Measurements from ENCODE around the gene GCN1.

Gene GCN1

GRCh38 chr12:120228291-120229070 is 34.0 kb upstream of the GCN1 start:
- peak; percentile 79 for DNase-seq (ENCODE audit: low read depth in 2 of 2)

- DNase-seq (ENCODE audit: low read depth in 2 of 2): no peak
These were observed 33.5 kb upstream of the GCN1 start for GRCh38 chr12:120228041-120228290.

- DNase-seq (ENCODE audit: low read depth in 2 of 2): no peak
These were observed 32.9 kb upstream of the GCN1 start for GRCh38 chr12:120227233-120228040.

GRCh38 chr12:120225852-120226640 is 31.5 kb upstream of the GCN1 start:
- no peak for DNase-seq (ENCODE audit: low read depth in 2 of 2)

- no peak for DNase-seq (ENCODE audit: low read depth in 2 of 2)
These were observed 30.7 kb upstream of the GCN1 start for GRCh38 chr12:120225200-120225558.

GRCh38 chr12:120224304-120225199 is 30.0 kb upstream of the GCN1 start:
- no peak for DNase-seq (ENCODE audit: low read depth in 2 of 2)

- DNase-seq (ENCODE audit: low read depth in 2 of 2): no peak
These were observed 29.2 kb upstream of the GCN1 start for GRCh38 chr12:120223458-120224303.

GRCh38 chr12:120222288-120222832 is 27.8 kb upstream of the GCN1 start:
- DNase-seq (ENCODE audit: low read depth in 2 of 2): no peak

- no peak for DNase-seq (ENCODE audit: low read depth in 2 of 2)
These were observed 27.0 kb upstream of the GCN1 start for GRCh38 chr12:120221576-120221900.

GRCh38 chr12:120220838-120221575 is 26.5 kb upstream of the GCN1 start:
- no peak for DNase-seq (ENCODE audit: low read depth in 2 of 2)

GRCh38 chr12:120218680-120219606 is 24.4 kb upstream of the GCN1 start:
- DNase-seq (ENCODE audit: low read depth in 2 of 2): no peak

GRCh38 chr12:120216742-120217605 is 22.5 kb upstream of the GCN1 start:
- no peak for DNase-seq (ENCODE audit: low read depth in 2 of 2)

GRCh38 chr12:120215766-120216735 is 21.5 kb upstream of the GCN1 start:
- no peak for DNase-seq (ENCODE audit: low read depth in 2 of 2)

- DNase-seq (ENCODE audit: low read depth in 2 of 2): no peak
These were observed 20.8 kb upstream of the GCN1 start for GRCh38 chr12:120215357-120215735.

- no peak for DNase-seq (ENCODE audit: low read depth in 2 of 2)
These were observed 20.3 kb upstream of the GCN1 start for GRCh38 chr12:120214626-120215356.

GRCh38 chr12:120213758-120214157 is 19.2 kb upstream of the GCN1 start:
- DNase-seq (ENCODE audit: low read depth in 2 of 2): no peak

Measured in activated CD8-positive, alpha-beta memory T cell treated with anti-CD3 and anti-CD28 coated beads for 4 hours (primary cell).